ENCODE data around the gene SRM. TPM values are rescaled to one million over a fixed set of nuclear protein-coding genes. Genes with fewer than 3 reads are reported as not detected.

SRM gene
- total RNA-seq, 4 donors from 2014 or later: 17.1 to 40.2 (median 25.0) TPM

GRCh38 chr1:11044849-11045427 lies 14.9 kb downstream of the SRM start:
- 78 to 83% methylated on average over 14 to 16 of the region's 16 CpGs for WGBS, 2 donors
- DNase-seq: no peak
- intact Hi-C loops (cut with DNase I): no loop called here

GRCh38 chr1:11044086-11044848 lies 15.6 kb downstream of the SRM start:
- WGBS, 2 donors: 59 to 81% methylated on average over 9 to 10 of the region's 16 CpGs
- TF ChIP-seq CTCF (IDR thresholded peaks at IDR 0.05) (no peak), POLR2A (IDR thresholded peaks at IDR 0.05) (no peak)
- intact Hi-C loops (cut with DNase I): no loop called here
- Histone ChIP-seq H3K27ac (no peak overlapping the region), H3K4me1 (no peaks in the 10 kb centered on the region), H3K36me3 (no peaks in the 10 kb centered on the region), H3K4me3 (replicated peaks in 1 of 3) (no peak overlapping the region), H3K9me3 (no peaks in the 10 kb centered on the region), H3K27me3 (no peaks in the 10 kb centered on the region)
- DNase-seq: no peak

More at GRCh38 chr1:11044849-11045427, 14.9 kb downstream of the SRM start:
- TF ChIP-seq CTCF (IDR thresholded peaks at IDR 0.05) (no peak), POLR2A (IDR thresholded peaks at IDR 0.05) (no peak)
- H3K27ac ChIP-seq: no peak overlapping the region
- H3K9me3 ChIP-seq: no peaks in the 10 kb centered on the region
- no peak overlapping the region for H3K4me3 ChIP-seq (replicated peaks in 1 of 3)
- H3K36me3 ChIP-seq: no peaks in the 10 kb centered on the region
- H3K4me1 ChIP-seq: no peaks in the 10 kb centered on the region
- no peaks in the 10 kb centered on the region for H3K27me3 ChIP-seq

- Histone ChIP-seq H3K36me3 (no peaks in the 10 kb centered on the region), H3K4me1 (no peaks in the 10 kb centered on the region), H3K9me3 (no peaks in the 10 kb centered on the region), H3K27me3 (no peaks in the 10 kb centered on the region), H3K4me3 (replicated peaks in 1 of 3) (no peak overlapping the region), H3K27ac (no peak overlapping the region)
- intact Hi-C loops (cut with DNase I): no loop called here
- no peak for TF ChIP-seq POLR2A (IDR thresholded peaks at IDR 0.05)
- TF ChIP-seq CTCF (IDR thresholded peaks at IDR 0.05): no peak
- no peak for DNase-seq
- 73 to 79% methylated on average over 15 to 19 of the region's 19 CpGs for WGBS, 2 donors
Observed at GRCh38 chr1:11042995-11043874, 16.6 kb downstream of the SRM start.

GRCh38 chr1:11042065-11042464 lies 17.8 kb downstream of the SRM start:
- intact Hi-C loops (cut with DNase I): no loop called here
- no peaks in the 10 kb centered on the region for H3K9me3 ChIP-seq

More at GRCh38 chr1:11042065-11042464, 17.8 kb downstream of the SRM start:
- Histone ChIP-seq H3K27me3 (no peaks in the 10 kb centered on the region), H3K36me3 (no peaks in the 10 kb centered on the region), H3K4me3 (replicated peaks in 1 of 3) (no peak overlapping the region), H3K4me1 (no peaks in the 10 kb centered on the region), H3K27ac (no peak overlapping the region)
- no peak for DNase-seq
- 77 to 83% methylated on average over 3 of the region's 3 CpGs for WGBS, 2 donors
- TF ChIP-seq CTCF (IDR thresholded peaks at IDR 0.05): no peak
- no peak for TF ChIP-seq POLR2A (IDR thresholded peaks at IDR 0.05)
